ENCODE data around the gene KCNA2. TPM values are rescaled to one million over a fixed set of nuclear protein-coding genes. Genes with fewer than 3 reads are reported as not detected.

KCNA2 gene
- 0.52 TPM for total RNA-seq

- H3K4me1 ChIP-seq (ENCODE audit: insufficient read depth, low read length), result peaks cover 18% of the 10 kb centered on the region
- peaks cover 59% of the 10 kb centered on the region for H3K27me3 ChIP-seq (ENCODE audit: insufficient read depth, low read length)
- H3K4me3 ChIP-seq (ENCODE audit: low read length), result peak within 1 kb of the TSS; percentile 16
- no peaks in the 10 kb centered on the region for H3K9me3 ChIP-seq (ENCODE audit: low read depth, low read length)
Measured at GRCh38 chr1:110605901-110606656, at the start of gene KCNA2. Gene KCNA2 (minus strand): TSS chr1:110606358. CDS start chr1:110604782, 1,576 bp downstream.

GRCh38 chr1:110650609-110651008, 44.5 kb upstream of the KCNA2 start:
- no peak overlapping the region for H3K4me3 ChIP-seq (ENCODE audit: low read length)
- peaks cover 41% of the 10 kb centered on the region for H3K4me1 ChIP-seq (ENCODE audit: insufficient read depth, low read length)
- H3K9me3 ChIP-seq (ENCODE audit: low read depth, low read length), result no peaks in the 10 kb centered on the region
- H3K27me3 ChIP-seq (ENCODE audit: insufficient read depth, low read length), result no peaks in the 10 kb centered on the region

- Histone ChIP-seq H3K4me1 (ENCODE audit: insufficient read depth, low read length) (peaks cover 63% of the 10 kb centered on the region), H3K4me3 (ENCODE audit: low read length) (no peak overlapping the region), H3K9me3 (ENCODE audit: low read depth, low read length) (no peaks in the 10 kb centered on the region), H3K27me3 (ENCODE audit: insufficient read depth, low read length) (no peaks in the 10 kb centered on the region)
Measured at GRCh38 chr1:110648417-110648816, 42.3 kb upstream of the KCNA2 start.

- no peaks in the 10 kb centered on the region for H3K27me3 ChIP-seq (ENCODE audit: insufficient read depth, low read length)
- no peaks in the 10 kb centered on the region for H3K9me3 ChIP-seq (ENCODE audit: low read depth, low read length)
- peaks cover 69% of the 10 kb centered on the region for H3K4me1 ChIP-seq (ENCODE audit: insufficient read depth, low read length)
- no peak overlapping the region for H3K4me3 ChIP-seq (ENCODE audit: low read length)
Measured at GRCh38 chr1:110647254-110647891, 41.2 kb upstream of the KCNA2 start.

GRCh38 chr1:110645821-110646735, 39.9 kb upstream of the KCNA2 start:
- H3K4me1 ChIP-seq (ENCODE audit: insufficient read depth, low read length), result peaks cover 82% of the 10 kb centered on the region
- no peaks in the 10 kb centered on the region for H3K9me3 ChIP-seq (ENCODE audit: low read depth, low read length)
- H3K27me3 ChIP-seq (ENCODE audit: insufficient read depth, low read length), result no peaks in the 10 kb centered on the region
- no peak overlapping the region for H3K4me3 ChIP-seq (ENCODE audit: low read length)

- no peak overlapping the region for H3K4me3 ChIP-seq (ENCODE audit: low read length)
- no peaks in the 10 kb centered on the region for H3K9me3 ChIP-seq (ENCODE audit: low read depth, low read length)
- H3K27me3 ChIP-seq (ENCODE audit: insufficient read depth, low read length), result no peaks in the 10 kb centered on the region
- H3K4me1 ChIP-seq (ENCODE audit: insufficient read depth, low read length), result peaks cover 89% of the 10 kb centered on the region
Measured at GRCh38 chr1:110645211-110645610, 39.1 kb upstream of the KCNA2 start.

GRCh38 chr1:110643879-110644472, 37.8 kb upstream of the KCNA2 start:
- no peak overlapping the region for H3K4me3 ChIP-seq (ENCODE audit: low read length)
- peaks cover 92% of the 10 kb centered on the region for H3K4me1 ChIP-seq (ENCODE audit: insufficient read depth, low read length)
- H3K9me3 ChIP-seq (ENCODE audit: low read depth, low read length), result no peaks in the 10 kb centered on the region
- no peaks in the 10 kb centered on the region for H3K27me3 ChIP-seq (ENCODE audit: insufficient read depth, low read length)

- H3K4me1 ChIP-seq (ENCODE audit: insufficient read depth, low read length), result peaks cover 97% of the 10 kb centered on the region
Measured at GRCh38 chr1:110639724-110640386, 33.7 kb upstream of the KCNA2 start.

GRCh38 chr1:110638556-110638955, 32.4 kb upstream of the KCNA2 start:
- Histone ChIP-seq H3K27me3 (ENCODE audit: insufficient read depth, low read length) (no peaks in the 10 kb centered on the region), H3K4me1 (ENCODE audit: insufficient read depth, low read length) (peaks cover 96% of the 10 kb centered on the region), H3K4me3 (ENCODE audit: low read length) (no peak overlapping the region), H3K9me3 (ENCODE audit: low read depth, low read length) (no peaks in the 10 kb centered on the region)

More at GRCh38 chr1:110639724-110640386, 33.7 kb upstream of the KCNA2 start:
- no peak overlapping the region for H3K4me3 ChIP-seq (ENCODE audit: low read length)
- H3K27me3 ChIP-seq (ENCODE audit: insufficient read depth, low read length), result no peaks in the 10 kb centered on the region
- H3K9me3 ChIP-seq (ENCODE audit: low read depth, low read length), result no peaks in the 10 kb centered on the region

GRCh38 chr1:110638058-110638457, 31.9 kb upstream of the KCNA2 start:
- no peaks in the 10 kb centered on the region for H3K27me3 ChIP-seq (ENCODE audit: insufficient read depth, low read length)
- peaks cover 97% of the 10 kb centered on the region for H3K4me1 ChIP-seq (ENCODE audit: insufficient read depth, low read length)
- H3K9me3 ChIP-seq (ENCODE audit: low read depth, low read length), result no peaks in the 10 kb centered on the region
- no peak overlapping the region for H3K4me3 ChIP-seq (ENCODE audit: low read length)

GRCh38 chr1:110637475-110637874, 31.3 kb upstream of the KCNA2 start:
- H3K9me3 ChIP-seq (ENCODE audit: low read depth, low read length), result no peaks in the 10 kb centered on the region
- H3K4me1 ChIP-seq (ENCODE audit: insufficient read depth, low read length), result peaks cover 97% of the 10 kb centered on the region
- no peaks in the 10 kb centered on the region for H3K27me3 ChIP-seq (ENCODE audit: insufficient read depth, low read length)
- no peak overlapping the region for H3K4me3 ChIP-seq (ENCODE audit: low read length)

GRCh38 chr1:110636149-110636935, 30.2 kb upstream of the KCNA2 start:
- Histone ChIP-seq H3K4me1 (ENCODE audit: insufficient read depth, low read length) (peaks cover 97% of the 10 kb centered on the region), H3K4me3 (ENCODE audit: low read length) (no peak overlapping the region), H3K27me3 (ENCODE audit: insufficient read depth, low read length) (no peaks in the 10 kb centered on the region), H3K9me3 (ENCODE audit: low read depth, low read length) (no peaks in the 10 kb centered on the region)

- H3K4me1 ChIP-seq (ENCODE audit: insufficient read depth, low read length), result peaks cover 99% of the 10 kb centered on the region
- no peaks in the 10 kb centered on the region for H3K27me3 ChIP-seq (ENCODE audit: insufficient read depth, low read length)
- no peak overlapping the region for H3K4me3 ChIP-seq (ENCODE audit: low read length)
- no peaks in the 10 kb centered on the region for H3K9me3 ChIP-seq (ENCODE audit: low read depth, low read length)
Measured at GRCh38 chr1:110635434-110635833, 29.3 kb upstream of the KCNA2 start.
